ENCODE data around the gene CHRNA10. TPM values are rescaled to one million over a fixed set of nuclear protein-coding genes. Genes with fewer than 3 reads are reported as not detected.

Gene CHRNA10
- total RNA-seq, 1 experiment from 2014 or later = 1.7 TPM

- ChIA-PET CTCF (no interaction called here), POLR2A (no interaction called here)
- H3K27me3 Mint-ChIP-seq (ENCODE audit: low read depth) = no peaks in the 10 kb centered on the region
- TF ChIP-seq GRHL2 (CRISPR knock-in tag; IDR thresholded peaks at IDR 0.05; ENCODE audit: insufficient replicate concordance, severe bottlenecking) (no peak), ZSCAN18 (CRISPR knock-in tag; IDR thresholded peaks at IDR 0.05) (no peak)
- H3K4me3 Mint-ChIP-seq = no peak overlapping the region
- no peak for DNase-seq (ENCODE audit: low spot score)
- H3K27ac Mint-ChIP-seq = no peak overlapping the region
- no peak for ATAC-seq
- H3K9me3 Mint-ChIP-seq = no peaks in the 10 kb centered on the region
- no peaks in the 10 kb centered on the region for H3K36me3 Mint-ChIP-seq
- no peaks in the 10 kb centered on the region for H3K4me1 Mint-ChIP-seq
Measured at GRCh38 chr11:3665336-3666022, 5.7 kb downstream of the CHRNA10 start.

- POLR2A ChIA-PET = no interaction called here
- no peak overlapping the region for H3K4me3 Mint-ChIP-seq
- DNase-seq (ENCODE audit: low spot score) = no peak
Measured at GRCh38 chr11:3664032-3664630, 7.1 kb downstream of the CHRNA10 start.

GRCh38 chr11:3662856-3663255, 8.3 kb downstream of the CHRNA10 start:
- H3K27ac Mint-ChIP-seq = no peak overlapping the region
- no peak overlapping the region for H3K4me3 Mint-ChIP-seq
- ChIA-PET POLR2A (no interaction called here), CTCF (no interaction called here)
- no peak for DNase-seq (ENCODE audit: low spot score)
- peaks cover 6% of the 10 kb centered on the region; the same call in 1 of the 2 replicates for H3K9me3 Mint-ChIP-seq
- no peak for ATAC-seq
- no peaks in the 10 kb centered on the region for H3K27me3 Mint-ChIP-seq (ENCODE audit: low read depth)
- no peaks in the 10 kb centered on the region for H3K36me3 Mint-ChIP-seq
- no peaks in the 10 kb centered on the region for H3K4me1 Mint-ChIP-seq
- TF ChIP-seq NR1H2 (CRISPR knock-in tag; IDR thresholded peaks at IDR 0.05) = no peak
- TF ChIP-seq RORB (CRISPR knock-in tag; IDR thresholded peaks at IDR 0.05) = no peak
- no peak for TF ChIP-seq GRHL2 (CRISPR knock-in tag; IDR thresholded peaks at IDR 0.05; ENCODE audit: insufficient replicate concordance, severe bottlenecking)
- no peak for TF ChIP-seq JAZF1 (CRISPR knock-in tag; IDR thresholded peaks at IDR 0.05)
- TF ChIP-seq ERG (CRISPR knock-in tag; IDR thresholded peaks at IDR 0.05) = no peak
- no peak for TF ChIP-seq RELA (CRISPR knock-in tag; IDR thresholded peaks at IDR 0.05; ENCODE audit: borderline replicate concordance)
- TF ChIP-seq PRRX2 (CRISPR knock-in tag; IDR thresholded peaks at IDR 0.05) = no peak
- TF ChIP-seq CREB1 (CRISPR knock-in tag; IDR thresholded peaks at IDR 0.05) = no peak
- TF ChIP-seq FOXP4 (CRISPR knock-in tag; IDR thresholded peaks at IDR 0.05) = no peak
- TF ChIP-seq ZNF121 (CRISPR knock-in tag; IDR thresholded peaks at IDR 0.05) = no peak
- no peak for TF ChIP-seq E2F5 (CRISPR knock-in tag; IDR thresholded peaks at IDR 0.05)

More at GRCh38 chr11:3664032-3664630, 7.1 kb downstream of the CHRNA10 start:
- TF ChIP-seq ETV6 (CRISPR knock-in tag; IDR thresholded peaks at IDR 0.05) (no peak), CREB1 (CRISPR knock-in tag; IDR thresholded peaks at IDR 0.05) (no peak), OVOL2 (CRISPR knock-in tag; IDR thresholded peaks at IDR 0.05; ENCODE audit: borderline replicate concordance) (no peak), SMAD3 (CRISPR knock-in tag; IDR thresholded peaks at IDR 0.05; ENCODE audit: borderline replicate concordance) (no peak), FOXJ3 (CRISPR knock-in tag; IDR thresholded peaks at IDR 0.05; ENCODE audit: borderline replicate concordance) (no peak), PRRX2 (CRISPR knock-in tag; IDR thresholded peaks at IDR 0.05) (no peak), E2F5 (CRISPR knock-in tag; IDR thresholded peaks at IDR 0.05) (no peak), NR3C1 (CRISPR knock-in tag; conservative IDR thresholded peaks at IDR 0.05; ENCODE audit: low read depth) (no peak), ZNF219 (CRISPR knock-in tag; IDR thresholded peaks at IDR 0.05; ENCODE audit: borderline replicate concordance) (no peak), TEAD1 (CRISPR knock-in tag; IDR thresholded peaks at IDR 0.05) (no peak), IRF1 (CRISPR knock-in tag; IDR thresholded peaks at IDR 0.05) (no peak), IRF2 (CRISPR knock-in tag; IDR thresholded peaks at IDR 0.05; ENCODE audit: borderline replicate concordance, low read depth) (no peak), EMX1 (CRISPR knock-in tag; IDR thresholded peaks at IDR 0.05) (no peak), ATF1 (CRISPR knock-in tag; IDR thresholded peaks at IDR 0.05) (no peak), NFATC4 (CRISPR knock-in tag; IDR thresholded peaks at IDR 0.05) (no peak), CDX4 (CRISPR knock-in tag; IDR thresholded peaks at IDR 0.05; ENCODE audit: borderline replicate concordance) (no peak), TEAD4 (CRISPR knock-in tag; IDR thresholded peaks at IDR 0.05) (no peak)
- no peaks in the 10 kb centered on the region for H3K36me3 Mint-ChIP-seq
- peak overlapping the region; percentile 1; the same call in 1 of the 2 replicates for H3K27ac Mint-ChIP-seq
- no peaks in the 10 kb centered on the region for H3K9me3 Mint-ChIP-seq
- CTCF ChIA-PET = interaction anchor here (0.7 kb wide), 1 partner anchor 191 kb away, joined by 3 read pairs; the partner anchor contains the start of gene STIM1
- H3K27me3 Mint-ChIP-seq (ENCODE audit: low read depth) = no peaks in the 10 kb centered on the region
- ATAC-seq = no peak
- no peaks in the 10 kb centered on the region for H3K4me1 Mint-ChIP-seq
